ENCODE data around the gene OSBPL10. TPM values are rescaled to one million over a fixed set of nuclear protein-coding genes. Genes with fewer than 3 reads are reported as not detected.

OSBPL10 gene
- total RNA-seq, 1 donor: 29.0 TPM

GRCh38 chr3:31613654-31614053, 367.4 kb downstream of the OSBPL10 start:
- Histone ChIP-seq H3K27me3 (ENCODE audit: insufficient read depth, low read length) (no peaks in the 10 kb centered on the region), H3K4me3 (ENCODE audit: insufficient read depth, low read length) (no peak overlapping the region), H3K4me1 (ENCODE audit: insufficient read depth, low read length) (no peaks in the 10 kb centered on the region), H3K36me3 (ENCODE audit: insufficient read depth, low read length) (no peaks in the 10 kb centered on the region), H3K79me2 (ENCODE audit: insufficient read depth, low read length) (peaks cover 2% of the 10 kb centered on the region), H2AFZ (ENCODE audit: low read length) (no peak overlapping the region), H4K20me1 (ENCODE audit: insufficient read depth, low read length) (peaks cover 5% of the 10 kb centered on the region), H3K27ac (ENCODE audit: low read depth, low read length) (no peak overlapping the region), H3K9me3 (ENCODE audit: low read depth, low read length) (no peaks in the 10 kb centered on the region), H3K4me2 (ENCODE audit: insufficient read depth, low read length) (no peak overlapping the region)
- no peak for DNase-seq (ENCODE audit: insufficient read length, low spot score, missing footprints)
- TF ChIP-seq, protein P1, sequence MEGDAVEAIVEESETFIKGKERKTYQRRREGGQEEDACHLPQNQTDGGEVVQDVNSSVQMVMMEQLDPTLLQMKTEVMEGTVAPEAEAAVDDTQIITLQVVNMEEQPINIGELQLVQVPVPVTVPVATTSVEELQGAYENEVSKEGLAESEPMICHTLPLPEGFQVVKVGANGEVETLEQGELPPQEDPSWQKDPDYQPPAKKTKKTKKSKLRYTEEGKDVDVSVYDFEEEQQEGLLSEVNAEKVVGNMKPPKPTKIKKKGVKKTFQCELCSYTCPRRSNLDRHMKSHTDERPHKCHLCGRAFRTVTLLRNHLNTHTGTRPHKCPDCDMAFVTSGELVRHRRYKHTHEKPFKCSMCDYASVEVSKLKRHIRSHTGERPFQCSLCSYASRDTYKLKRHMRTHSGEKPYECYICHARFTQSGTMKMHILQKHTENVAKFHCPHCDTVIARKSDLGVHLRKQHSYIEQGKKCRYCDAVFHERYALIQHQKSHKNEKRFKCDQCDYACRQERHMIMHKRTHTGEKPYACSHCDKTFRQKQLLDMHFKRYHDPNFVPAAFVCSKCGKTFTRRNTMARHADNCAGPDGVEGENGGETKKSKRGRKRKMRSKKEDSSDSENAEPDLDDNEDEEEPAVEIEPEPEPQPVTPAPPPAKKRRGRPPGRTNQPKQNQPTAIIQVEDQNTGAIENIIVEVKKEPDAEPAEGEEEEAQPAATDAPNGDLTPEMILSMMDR (IDR thresholded peaks at IDR 0.05; ENCODE audit: extremely low read depth, low read depth, low read length): no peak

GRCh38 chr3:31613177-31613576, 367.9 kb downstream of the OSBPL10 start:
- DNase-seq (ENCODE audit: insufficient read length, low spot score, missing footprints): no peak
- no peaks in the 10 kb centered on the region for H3K27me3 ChIP-seq (ENCODE audit: insufficient read depth, low read length)
- H3K4me1 ChIP-seq (ENCODE audit: insufficient read depth, low read length): no peaks in the 10 kb centered on the region
- H3K27ac ChIP-seq (ENCODE audit: low read depth, low read length): no peak overlapping the region
- H3K4me2 ChIP-seq (ENCODE audit: insufficient read depth, low read length): no peak overlapping the region
- H3K36me3 ChIP-seq (ENCODE audit: insufficient read depth, low read length): no peaks in the 10 kb centered on the region
- H4K20me1 ChIP-seq (ENCODE audit: insufficient read depth, low read length): peaks cover 5% of the 10 kb centered on the region
- H3K79me2 ChIP-seq (ENCODE audit: insufficient read depth, low read length): peaks cover 2% of the 10 kb centered on the region
- H2AFZ ChIP-seq (ENCODE audit: low read length): no peak overlapping the region
- H3K4me3 ChIP-seq (ENCODE audit: insufficient read depth, low read length): no peak overlapping the region
- TF ChIP-seq, protein P1 (IDR thresholded peaks at IDR 0.05; ENCODE audit: extremely low read depth, low read depth, low read length): no peak
- no peaks in the 10 kb centered on the region for H3K9me3 ChIP-seq (ENCODE audit: low read depth, low read length)

Other genes with a start within 250 kb of the OSBPL10 start
- gene ZNF860, start 488 bp upstream of the OSBPL10 start, total RNA-seq: 0.59 and 0.72 TPM in 2 replicates
- 10.1 and 11.5 TPM in 2 replicates for gene GPD1L, start 125.4 kb upstream of the OSBPL10 start, total RNA-seq